ENCODE data around the gene CFAP221. TPM values are rescaled to one million over a fixed set of nuclear protein-coding genes. Genes with fewer than 3 reads are reported as not detected.

Gene CFAP221
- total and polyA plus RNA-seq, 8 donors, result 10.1 to 25.3 (median 15.2) TPM

DNA sequence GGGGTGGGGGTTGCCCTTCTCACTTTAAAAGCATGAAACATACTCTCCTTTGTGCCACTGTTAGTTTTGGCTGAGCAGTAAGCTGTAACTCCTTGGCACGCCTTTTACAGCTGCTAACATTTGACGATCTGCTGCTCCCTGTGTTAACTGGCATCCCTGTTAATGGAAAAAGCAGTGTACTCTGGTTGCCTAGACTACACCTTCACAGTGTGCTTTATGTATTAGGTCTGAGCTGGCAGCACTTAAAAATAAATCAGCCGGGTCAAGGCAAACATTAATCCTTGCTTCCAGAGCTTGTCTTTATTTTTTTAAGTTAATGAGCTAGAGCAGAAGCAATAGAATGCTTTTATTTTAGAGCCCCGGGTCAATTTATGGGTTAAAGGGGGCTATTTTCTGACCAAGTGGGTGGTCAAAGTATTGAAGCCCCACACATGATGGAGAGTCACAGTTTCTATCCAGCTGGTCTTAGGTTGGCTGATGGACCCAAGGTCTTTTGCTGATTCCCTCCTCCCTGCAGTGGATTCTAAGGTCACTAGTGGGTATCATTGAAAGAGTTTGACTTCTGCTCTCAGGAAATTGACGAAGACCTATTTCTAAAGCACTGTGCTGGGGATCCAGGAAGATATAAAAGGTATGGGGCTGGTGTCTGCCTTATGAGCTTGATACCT is 54.5 kb downstream of the CFAP221 start:
- TF ChIP-seq, protein P1, sequence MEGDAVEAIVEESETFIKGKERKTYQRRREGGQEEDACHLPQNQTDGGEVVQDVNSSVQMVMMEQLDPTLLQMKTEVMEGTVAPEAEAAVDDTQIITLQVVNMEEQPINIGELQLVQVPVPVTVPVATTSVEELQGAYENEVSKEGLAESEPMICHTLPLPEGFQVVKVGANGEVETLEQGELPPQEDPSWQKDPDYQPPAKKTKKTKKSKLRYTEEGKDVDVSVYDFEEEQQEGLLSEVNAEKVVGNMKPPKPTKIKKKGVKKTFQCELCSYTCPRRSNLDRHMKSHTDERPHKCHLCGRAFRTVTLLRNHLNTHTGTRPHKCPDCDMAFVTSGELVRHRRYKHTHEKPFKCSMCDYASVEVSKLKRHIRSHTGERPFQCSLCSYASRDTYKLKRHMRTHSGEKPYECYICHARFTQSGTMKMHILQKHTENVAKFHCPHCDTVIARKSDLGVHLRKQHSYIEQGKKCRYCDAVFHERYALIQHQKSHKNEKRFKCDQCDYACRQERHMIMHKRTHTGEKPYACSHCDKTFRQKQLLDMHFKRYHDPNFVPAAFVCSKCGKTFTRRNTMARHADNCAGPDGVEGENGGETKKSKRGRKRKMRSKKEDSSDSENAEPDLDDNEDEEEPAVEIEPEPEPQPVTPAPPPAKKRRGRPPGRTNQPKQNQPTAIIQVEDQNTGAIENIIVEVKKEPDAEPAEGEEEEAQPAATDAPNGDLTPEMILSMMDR (IDR thresholded peaks at IDR 0.05), result no peak
- ATAC-seq (peak; percentile 94 to 97 (median 97)), FAIRE-seq (no peak), DNase-seq (peak in 3 of 6 donors; percentile 38 to 57 (median 45))
- Histone ChIP-seq H3K9me3 (no peaks in the 10 kb centered on the region), H3K27ac (peak overlapping the region in 2 of 4 donors; percentile 67 to 77), H3K4me3 (no peak overlapping the region), H3K4me1 (peaks cover 0 to 14% (median 13%) of the 10 kb centered on the region in 3 donors), H3K27me3 (no peaks in the 10 kb centered on the region), H3K36me3 (no peaks in the 10 kb centered on the region)
- intact Hi-C loops (cut with DNase I), result no loop called here
- 15% methylated on average over 5 of the region's 5 CpGs for WGBS, 2 donors

DNA sequence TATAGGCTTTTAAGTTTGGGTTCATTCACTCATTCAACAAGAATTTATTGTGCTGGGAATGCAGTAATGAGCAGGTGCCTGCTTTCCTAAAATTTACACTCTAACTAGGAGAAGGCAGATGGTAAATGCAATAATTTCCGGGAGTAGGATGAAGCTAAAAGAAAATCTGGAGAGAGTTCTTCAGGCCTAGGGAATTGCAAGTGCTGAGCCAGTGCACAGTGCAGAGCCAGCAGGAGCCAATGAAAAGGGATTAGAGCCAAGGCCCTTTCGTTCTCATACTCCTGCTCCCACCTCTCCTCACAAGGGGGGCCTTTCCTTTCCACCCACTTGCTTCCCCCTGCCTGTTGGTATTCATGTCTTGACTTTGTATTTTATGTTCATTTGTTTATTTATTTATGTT is 55.1 kb downstream of the CFAP221 start:
- no peak overlapping the region for H3K4me3 ChIP-seq
- ATAC-seq (peak in 2 of 4 donors; percentile 23 to 32), FAIRE-seq (no peak), DNase-seq (no peak)
- H3K27ac ChIP-seq, result peak overlapping the region in 2 of 4 donors; percentile 67 to 77
- no peaks in the 10 kb centered on the region for H3K27me3 ChIP-seq
- no peaks in the 10 kb centered on the region for H3K9me3 ChIP-seq
- H3K4me1 ChIP-seq, result peaks cover 0 to 14% (median 13%) of the 10 kb centered on the region in 3 donors
- intact Hi-C loops (cut with DNase I), result no loop called here
- TF ChIP-seq, protein P1 (IDR thresholded peaks at IDR 0.05), result no peak
- no peaks in the 10 kb centered on the region for H3K36me3 ChIP-seq
- WGBS, 2 donors, result 60 to 75% methylated on average over 2 of the region's 2 CpGs

DNA sequence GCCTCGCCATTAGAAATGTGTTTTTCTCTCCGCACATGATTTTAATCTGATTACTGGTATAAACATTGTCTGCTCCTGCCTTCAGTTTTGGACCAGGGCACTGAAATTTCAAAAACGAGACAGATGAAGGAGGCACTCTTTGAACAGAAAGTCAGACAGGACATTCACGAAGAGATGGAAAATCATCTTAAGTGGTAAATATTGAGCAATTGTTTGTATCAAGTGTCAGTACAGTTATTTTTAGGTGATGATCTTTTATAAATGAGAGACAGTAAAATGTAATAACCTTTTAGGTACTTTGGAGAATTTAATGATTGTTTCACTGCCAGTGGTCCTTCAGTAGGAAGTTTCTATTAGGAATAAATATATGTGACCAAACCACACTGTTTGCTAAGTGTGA is 60.8 kb downstream of the CFAP221 start:
- 74 to 75% methylated on average over 4 of the region's 4 CpGs for whole genome bisulfite sequencing, 2 donors
- intact Hi-C loops (cut with DNase I), result no loop called here
- FAIRE-seq, result no peak

DNA sequence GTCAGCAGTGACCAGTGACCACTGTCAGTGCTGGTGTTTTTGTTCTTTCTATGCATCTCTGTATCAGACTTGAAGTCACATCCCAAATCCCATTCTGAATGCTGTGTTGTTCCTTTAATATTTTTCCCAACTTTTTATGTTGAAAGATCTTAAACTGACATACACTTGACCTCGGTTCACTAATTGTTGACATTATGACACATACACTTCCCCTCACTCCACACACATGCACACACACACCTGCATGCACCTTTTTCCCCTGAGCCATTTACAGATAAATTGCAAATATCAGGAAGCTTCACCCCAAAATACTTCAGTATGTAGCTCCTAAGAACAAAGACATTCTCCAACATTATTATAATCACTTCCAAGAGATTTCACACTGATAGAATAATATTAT is 62.4 kb downstream of the CFAP221 start:
- intact Hi-C loops (cut with DNase I), result no loop called here
- Histone ChIP-seq H3K4me1 (no peaks in the 10 kb centered on the region), H3K36me3 (no peaks in the 10 kb centered on the region), H3K27ac (no peak overlapping the region), H3K27me3 (no peaks in the 10 kb centered on the region), H3K4me3 (no peak overlapping the region), H3K9me3 (no peaks in the 10 kb centered on the region)
- DNase-seq (no peak), ATAC-seq (peak in 1 of 4 donors; percentile 16), FAIRE-seq (no peak)
- TF ChIP-seq, protein P1 (IDR thresholded peaks at IDR 0.05), result no peak
- 38 to 49% methylated on average over 1 of the region's 1 CpG for WGBS, 2 donors

More for the DNA sequence above, 60.8 kb downstream of the CFAP221 start:
- TF ChIP-seq, protein P1 (IDR thresholded peaks at IDR 0.05), result no peak
- Histone ChIP-seq H3K4me3 (no peak overlapping the region), H3K36me3 (no peaks in the 10 kb centered on the region), H3K27ac (no peak overlapping the region), H3K27me3 (no peaks in the 10 kb centered on the region), H3K9me3 (no peaks in the 10 kb centered on the region), H3K4me1 (no peaks in the 10 kb centered on the region)
- ATAC-seq, result no peak
- no peak for DNase-seq

DNA sequence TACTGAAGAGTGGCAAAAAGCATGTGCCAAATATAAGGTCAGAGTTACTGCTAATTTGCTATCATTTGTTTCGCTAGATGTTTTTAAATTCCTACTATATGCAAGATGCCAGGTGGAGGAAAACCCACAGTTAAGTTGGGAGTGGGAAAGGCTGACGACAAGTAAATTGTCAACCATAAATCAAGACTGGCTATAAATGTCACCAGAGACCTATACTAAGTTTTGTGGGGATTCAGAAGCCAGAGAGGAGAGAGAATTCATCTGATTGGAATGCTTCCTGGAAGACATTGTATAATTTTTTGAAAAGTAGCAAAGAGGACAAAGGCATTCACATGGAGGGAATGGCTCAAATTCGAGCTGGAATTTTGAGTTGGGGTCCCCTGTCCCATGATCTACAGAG is 64.3 kb downstream of the CFAP221 start:
- no peak overlapping the region for H3K4me3 ChIP-seq
- H3K4me1 ChIP-seq, result no peaks in the 10 kb centered on the region
- no peak overlapping the region for H3K27ac ChIP-seq
- 76 to 78% methylated on average over 3 of the region's 3 CpGs for WGBS, 2 donors
- intact Hi-C loops (cut with DNase I), result no loop called here
- no peaks in the 10 kb centered on the region for H3K27me3 ChIP-seq
- TF ChIP-seq, protein P1 (IDR thresholded peaks at IDR 0.05), result no peak
- ATAC-seq, result no peak
- DNase-seq, result no peak
- H3K36me3 ChIP-seq, result no peaks in the 10 kb centered on the region
- no peaks in the 10 kb centered on the region for H3K9me3 ChIP-seq
- FAIRE-seq, result no peak
